AG04450 (cell line): ENCODE results near the gene EPHA3. TPM values are rescaled to one million over a fixed set of nuclear protein-coding genes. Genes with fewer than 3 reads are reported as not detected.

Experiments used
- CTCF ChIA-PET: fragments of 300-600, 350-600 bp; formaldehyde crosslinking; extraction: SDS; loops from one replicate; lab custom pipeline; 2022; ENCODE audit warnings: antibody characterized with exemption, inconsistent platforms; lab: Charles Lee
- POLR2A ChIA-PET: fragments of 350-600 bp; formaldehyde crosslinking; extraction: SDS; loops from one replicate; lab custom pipeline; 2021; ENCODE audit warnings: antibody characterized with exemption, inconsistent platforms; lab: Yijun Ruan, JAX
- DNase-seq: peaks from one replicate; pipeline ENCODE4 v3.0.0-alpha.2; 2011; ENCODE audit warnings: low read depth, low spot score
- H3K27ac ChIP-seq: one replicate; pipeline ENCODE4 v1.5.1; 2012; ENCODE audit warnings: low read depth, low read length, control low read depth
- H3K27me3 ChIP-seq: one replicate; pipeline ENCODE4 v1.6.0; 2012; ENCODE audit warnings: low read length; ENCODE audit not compliant: control insufficient read depth, insufficient read depth
- H3K4me3 ChIP-seq: 2 replicates; pipeline ENCODE4 v1.5.1; 2011; ENCODE audit warnings: mild to moderate bottlenecking, low read depth, low read length, control low read depth
- H3K9me3 ChIP-seq: 2 replicates; pipeline ENCODE4 v1.5.1; 2012; ENCODE audit warnings: low read length; ENCODE audit not compliant: control insufficient read depth, insufficient read depth
- CTCF ChIP-seq: IDR thresholded peaks from 2 replicates; pipeline ENCODE4 v1.5.1; 2011; ENCODE audit warnings: low read depth, low read length, control low read depth, inconsistent platforms
- polyA plus RNA-seq: library from polyadenylated mRNA; depleted of rRNA; stranded (reverse); fragments of >200 nt; gene quantifications from 2 replicates; pipeline ENCODE4 v1.2.3, GENCODE V29; 2011

Gene EPHA3
- polyA plus RNA-seq, 1 experiment = 0.04 TPM

- POLR2A ChIA-PET = no interaction called here
- CTCF ChIA-PET = no interaction called here
Observed at GRCh38 chr3:89326997-89327396, 219.6 kb downstream of the EPHA3 start.

GRCh38 chr3:89332386-89332785 lies 225.0 kb downstream of the EPHA3 start:
- Histone ChIP-seq H3K27me3 (no peaks in the 10 kb centered on the region), H3K9me3 (no peaks in the 10 kb centered on the region), H3K4me3 (no peak overlapping the region), H3K27ac (no peak overlapping the region)
- ChIA-PET POLR2A (no interaction called here), CTCF (no interaction called here)
- no peak for TF ChIP-seq CTCF
- no peak for DNase-seq

More at GRCh38 chr3:89326997-89327396, 219.6 kb downstream of the EPHA3 start:
- no peak for DNase-seq
- H3K27me3 ChIP-seq = no peaks in the 10 kb centered on the region
- TF ChIP-seq CTCF = no peak
- H3K9me3 ChIP-seq = no peaks in the 10 kb centered on the region
- H3K4me3 ChIP-seq = no peak overlapping the region
- H3K27ac ChIP-seq = no peak overlapping the region

- Histone ChIP-seq H3K27me3 (no peaks in the 10 kb centered on the region), H3K4me3 (no peak overlapping the region), H3K9me3 (no peaks in the 10 kb centered on the region), H3K27ac (no peak overlapping the region)
- no peak for TF ChIP-seq CTCF
- ChIA-PET POLR2A (no interaction called here), CTCF (no interaction called here)
- DNase-seq = no peak
Observed at GRCh38 chr3:89332793-89333192, 225.4 kb downstream of the EPHA3 start.

- POLR2A ChIA-PET = no interaction called here
- no peak for TF ChIP-seq CTCF
- DNase-seq = no peak
- CTCF ChIA-PET = no interaction called here
- Histone ChIP-seq H3K27me3 (no peaks in the 10 kb centered on the region), H3K27ac (no peak overlapping the region), H3K9me3 (no peaks in the 10 kb centered on the region), H3K4me3 (no peak overlapping the region)
Observed at GRCh38 chr3:89335693-89336092, 228.3 kb downstream of the EPHA3 start.

GRCh38 chr3:89340408-89340807 lies 233.0 kb downstream of the EPHA3 start:
- no peak for DNase-seq

More at GRCh38 chr3:89340408-89340807, 233.0 kb downstream of the EPHA3 start:
- no peak for TF ChIP-seq CTCF
- POLR2A ChIA-PET = no interaction called here
- CTCF ChIA-PET = no interaction called here
- H3K27ac ChIP-seq = no peak overlapping the region
- no peak overlapping the region for H3K4me3 ChIP-seq
- no peaks in the 10 kb centered on the region for H3K9me3 ChIP-seq
- H3K27me3 ChIP-seq = no peaks in the 10 kb centered on the region
